Camera-type eye (tissue), 1 donor: Measurements from ENCODE around the gene GLRB. TPM values are rescaled to one million over a fixed set of nuclear protein-coding genes. Genes with fewer than 3 reads are reported as not detected.

ENCODE experiments used
- total RNA-seq: library from RNA; depleted of rRNA; stranded (reverse); fragments of >200 nt; gene quantifications from one replicate; pipeline ENCODE4 v1.2.3, GENCODE V29; 2014

Gene GLRB
- 15.2 TPM for total RNA-seq

DNA sequence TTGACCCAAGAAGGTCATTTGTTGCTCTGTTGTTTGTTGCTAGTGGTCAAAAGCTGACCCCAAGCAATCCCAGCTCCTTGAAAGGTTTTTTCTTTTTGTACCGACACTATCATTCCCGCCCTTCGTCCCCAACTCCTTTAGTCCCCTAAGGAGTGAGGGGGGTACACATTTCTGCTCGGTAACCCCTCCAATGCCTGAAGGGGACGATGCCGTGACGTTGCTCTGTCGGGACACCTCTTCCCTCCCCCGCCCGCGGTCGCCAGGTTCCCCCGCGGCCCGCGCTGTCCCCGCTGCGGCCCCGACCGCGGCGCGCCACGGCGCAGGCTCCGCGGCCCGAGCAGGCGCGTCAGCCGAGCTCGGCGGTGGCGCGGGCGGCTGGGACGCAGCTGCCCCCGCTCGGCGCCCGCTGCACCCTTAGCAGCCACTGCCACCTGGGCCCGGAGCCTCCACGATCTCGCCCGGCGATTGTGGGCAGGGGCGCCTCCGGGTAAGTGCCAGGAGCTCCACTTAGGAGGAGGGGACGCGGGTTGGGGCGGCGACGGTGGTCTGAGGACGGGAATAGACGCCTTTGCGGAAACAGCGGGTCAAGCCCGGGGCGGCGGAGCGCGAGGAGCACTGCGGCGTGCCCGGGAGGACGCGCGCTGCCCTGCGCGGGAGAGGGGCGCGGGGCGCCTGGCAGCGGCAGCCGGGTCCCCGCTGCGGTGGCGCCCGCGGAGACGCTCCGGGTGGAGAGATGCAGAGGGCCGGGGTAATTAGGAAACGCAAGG lies at the start of gene GLRB:
Gene GLRB, plus strand, starts transcription at position 340 of the 767 bp plus-strand sequence. CDS start 1,875 bp downstream, outside the sequence.

DNA sequence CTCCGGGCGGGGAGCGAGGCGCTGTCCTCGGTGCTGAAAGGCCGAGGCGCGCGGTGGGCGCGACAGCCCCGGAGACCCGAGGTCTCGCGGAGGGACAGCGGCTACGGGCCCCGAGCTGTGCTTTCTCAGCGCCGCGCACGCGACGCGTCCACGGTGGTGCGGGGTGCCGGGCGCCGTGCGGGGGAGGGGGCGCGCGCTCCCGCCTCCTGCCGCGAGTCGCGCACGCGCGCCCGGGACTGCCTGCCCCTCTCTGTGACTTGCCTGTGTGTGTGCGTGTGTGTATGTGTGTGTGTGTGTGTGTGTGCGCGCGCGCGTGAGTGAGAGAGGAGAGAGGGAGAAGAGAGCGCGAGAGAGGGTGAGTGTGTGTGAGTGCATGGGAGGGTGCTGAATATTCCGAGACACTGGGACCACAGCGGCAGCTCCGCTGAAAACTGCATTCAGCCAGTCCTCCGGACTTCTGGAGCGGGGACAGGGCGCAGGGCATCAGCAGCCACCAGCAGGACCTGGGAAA lies 144.5 kb downstream of the GLRB start, which contains the start of gene GRIA2:
Gene GRIA2, plus strand, starts transcription at position 358 of the 511 bp plus-strand sequence. CDS start 315 bp downstream, outside the sequence.

Other genes with a start within 250 kb of the GLRB start
- gene PDGFC, start 104.4 kb upstream of the GLRB start, total RNA-seq: 29.5 TPM
- 46.6 TPM for gene GRIA2, start 144.6 kb downstream of the GLRB start, total RNA-seq